ENCODE data around the gene SLC2A13. TPM values are rescaled to one million over a fixed set of nuclear protein-coding genes. Genes with fewer than 3 reads are reported as not detected.

SLC2A13 gene
- total and polyA plus RNA-seq, 10 donors = 1.1 to 17.1 (median 7.6) TPM

DNA sequence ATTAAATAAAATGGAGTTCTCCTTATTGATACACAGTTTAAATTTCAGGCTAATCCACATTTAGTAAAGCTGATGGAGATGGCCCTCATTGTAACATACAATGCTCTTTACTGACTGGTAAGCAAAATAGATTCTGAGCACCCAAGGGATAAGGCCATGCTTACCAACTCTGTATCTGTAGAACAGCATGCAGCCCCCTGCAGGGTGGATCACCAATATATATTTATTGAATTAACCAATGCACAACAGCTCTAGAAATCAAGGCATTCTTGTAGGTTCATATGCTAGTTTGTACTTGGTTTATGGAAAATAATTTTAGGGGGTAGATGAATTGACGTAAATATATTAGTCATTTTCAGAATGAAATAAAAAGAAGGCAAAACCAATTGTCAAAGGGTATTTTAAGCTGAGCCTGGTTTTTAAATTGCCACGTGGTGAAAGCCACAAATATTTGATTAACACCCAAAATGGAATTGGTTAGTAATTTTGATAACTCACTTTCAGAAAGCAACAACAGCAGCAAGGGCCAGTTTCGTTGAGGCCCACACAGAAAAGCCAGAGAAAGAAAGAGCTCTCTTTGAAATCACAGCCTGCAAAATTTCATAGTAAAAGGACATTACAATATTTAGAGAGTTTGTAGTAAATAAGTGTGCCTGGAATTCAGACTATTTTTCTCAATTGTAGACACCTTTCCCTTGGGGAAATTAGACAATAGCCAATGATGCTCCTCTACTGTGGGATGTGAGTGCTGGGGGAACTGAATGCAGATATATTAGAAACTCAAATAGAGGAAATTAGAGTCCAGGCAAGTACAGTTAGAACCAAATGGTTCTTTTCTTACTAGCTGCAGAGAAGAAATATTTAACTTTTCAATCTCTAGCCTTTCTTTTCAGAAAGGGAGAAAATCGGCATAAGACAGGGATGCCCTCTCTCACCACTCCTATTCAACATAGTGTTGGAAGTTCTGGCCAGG, 270.1 kb downstream of the SLC2A13 start:
- H3K4me3 ChIP-seq = no peak overlapping the region
- H3K27ac ChIP-seq = no peak overlapping the region
- H3K27me3 ChIP-seq (replicated peaks in 1 of 7) = no peaks in the 10 kb centered on the region
- WGBS, 5 donors = 70 to 76% (median 72%) methylated on average over 4 of the region's 4 CpGs
- no peaks in the 10 kb centered on the region for H3K36me3 ChIP-seq
- no peaks in the 10 kb centered on the region for H3K9me3 ChIP-seq
- no peaks in the 10 kb centered on the region for H3K4me1 ChIP-seq
- TF ChIP-seq POLR2AphosphoS5 (IDR thresholded peaks at IDR 0.05) (no peak), POLR2A (IDR thresholded peaks at IDR 0.05) (no peak)
- TF ChIP-seq, protein P1, sequence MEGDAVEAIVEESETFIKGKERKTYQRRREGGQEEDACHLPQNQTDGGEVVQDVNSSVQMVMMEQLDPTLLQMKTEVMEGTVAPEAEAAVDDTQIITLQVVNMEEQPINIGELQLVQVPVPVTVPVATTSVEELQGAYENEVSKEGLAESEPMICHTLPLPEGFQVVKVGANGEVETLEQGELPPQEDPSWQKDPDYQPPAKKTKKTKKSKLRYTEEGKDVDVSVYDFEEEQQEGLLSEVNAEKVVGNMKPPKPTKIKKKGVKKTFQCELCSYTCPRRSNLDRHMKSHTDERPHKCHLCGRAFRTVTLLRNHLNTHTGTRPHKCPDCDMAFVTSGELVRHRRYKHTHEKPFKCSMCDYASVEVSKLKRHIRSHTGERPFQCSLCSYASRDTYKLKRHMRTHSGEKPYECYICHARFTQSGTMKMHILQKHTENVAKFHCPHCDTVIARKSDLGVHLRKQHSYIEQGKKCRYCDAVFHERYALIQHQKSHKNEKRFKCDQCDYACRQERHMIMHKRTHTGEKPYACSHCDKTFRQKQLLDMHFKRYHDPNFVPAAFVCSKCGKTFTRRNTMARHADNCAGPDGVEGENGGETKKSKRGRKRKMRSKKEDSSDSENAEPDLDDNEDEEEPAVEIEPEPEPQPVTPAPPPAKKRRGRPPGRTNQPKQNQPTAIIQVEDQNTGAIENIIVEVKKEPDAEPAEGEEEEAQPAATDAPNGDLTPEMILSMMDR (IDR thresholded peaks at IDR 0.05 in 8 of 11, conservative IDR thresholded peaks at IDR 0.05 in 3 of 11) = no peak
- intact Hi-C loops (cut with DNase I; ENCODE audit: low total_unique reads) = no loop called here
- no peak for DNase-seq

DNA sequence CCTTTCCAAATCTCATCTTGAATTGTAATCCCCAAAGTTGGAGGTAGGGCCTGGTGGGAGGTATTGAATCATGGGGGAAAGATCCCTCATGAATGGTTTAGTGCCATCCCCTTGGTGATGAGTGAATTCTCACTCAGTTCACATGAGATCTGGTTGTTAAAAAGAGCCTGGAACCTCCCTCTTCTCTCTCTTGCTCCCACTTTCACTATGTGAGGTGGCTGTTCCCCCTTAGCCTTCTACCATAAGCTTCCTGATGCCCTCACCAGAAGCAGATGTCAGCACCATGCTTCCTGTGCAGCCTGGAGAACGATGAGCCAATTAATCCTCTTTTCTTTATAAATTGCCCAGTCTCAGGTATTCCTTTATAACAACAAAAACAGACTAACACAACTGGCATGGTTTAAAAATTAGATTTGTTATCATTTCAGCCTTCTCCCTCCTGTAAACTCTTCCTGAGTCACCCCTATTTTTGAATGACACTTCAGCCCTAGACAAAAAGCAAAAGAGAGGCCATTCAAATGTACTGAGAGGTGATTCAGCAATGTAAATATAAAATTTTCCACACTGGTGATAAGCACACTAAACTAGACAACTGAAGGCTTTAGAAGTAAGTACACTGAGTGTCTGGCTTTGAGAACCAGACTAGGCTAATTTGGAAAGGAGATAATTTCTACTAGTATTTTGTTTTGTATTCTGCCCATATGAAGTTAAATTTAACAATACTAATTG, 274.1 kb downstream of the SLC2A13 start:
- H3K27me3 ChIP-seq (replicated peaks in 1 of 7) = no peaks in the 10 kb centered on the region
- no peaks in the 10 kb centered on the region for H3K4me1 ChIP-seq
- no peaks in the 10 kb centered on the region for H3K9me3 ChIP-seq
- no peak overlapping the region for H3K27ac ChIP-seq
- TF ChIP-seq POLR2A (IDR thresholded peaks at IDR 0.05) (no peak), POLR2AphosphoS5 (IDR thresholded peaks at IDR 0.05) (no peak)
- TF ChIP-seq, protein P1 (IDR thresholded peaks at IDR 0.05 in 8 of 11, conservative IDR thresholded peaks at IDR 0.05 in 3 of 11) = no peak
- no peak for DNase-seq
- peaks cover 0 to 10% (median 0%) of the 10 kb centered on the region in 6 donors for H3K36me3 ChIP-seq
- 6 to 26% (median 13%) methylated on average over 1 of the region's 1 CpG for WGBS, 5 donors
- intact Hi-C loops (cut with DNase I; ENCODE audit: low total_unique reads) = no loop called here
- H3K4me3 ChIP-seq = no peak overlapping the region

DNA sequence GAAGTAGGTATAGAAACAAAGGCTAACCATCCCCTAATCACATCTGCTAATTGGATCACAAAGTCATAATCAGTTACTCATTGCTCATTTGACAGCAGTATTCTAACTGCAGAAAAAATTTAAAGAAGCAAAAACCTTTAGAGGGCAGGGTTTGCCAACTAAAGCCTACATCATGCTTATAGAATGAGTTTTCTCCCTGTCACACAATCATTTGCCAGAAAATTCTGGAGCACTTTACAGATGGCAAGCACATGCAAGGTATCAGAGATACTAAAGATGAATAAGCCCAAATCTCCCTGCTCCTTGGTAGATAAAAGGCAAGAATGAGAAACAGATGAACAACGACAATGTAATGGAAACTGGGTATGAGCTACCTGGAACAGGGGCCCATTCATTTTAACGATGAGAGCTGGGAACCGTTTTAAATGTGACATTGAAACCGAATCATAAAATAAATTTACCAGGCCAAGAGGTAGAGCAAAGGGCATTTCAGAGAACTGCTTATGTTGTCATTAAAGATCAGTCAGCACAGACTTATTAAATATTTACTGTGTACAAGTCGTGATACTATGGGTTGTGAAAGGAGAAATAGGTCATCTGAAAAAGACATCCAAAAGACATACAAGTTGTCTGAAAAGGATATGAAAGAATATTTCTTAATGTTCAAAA, 274.9 kb downstream of the SLC2A13 start:
- peaks cover 0 to 10% (median 0%) of the 10 kb centered on the region in 6 donors for H3K36me3 ChIP-seq
- WGBS, 5 donors = 92 to 96% (median 94%) methylated on average over 5 of the region's 5 CpGs
- H3K9me3 ChIP-seq = no peaks in the 10 kb centered on the region
- no peak overlapping the region for H3K27ac ChIP-seq
- H3K4me3 ChIP-seq = no peak overlapping the region
- no peak for DNase-seq
- intact Hi-C loops (cut with DNase I; ENCODE audit: low total_unique reads) = no loop called here
- no peak for TF ChIP-seq POLR2A (IDR thresholded peaks at IDR 0.05)
- no peak for TF ChIP-seq POLR2AphosphoS5 (IDR thresholded peaks at IDR 0.05)
- TF ChIP-seq, protein P1 (IDR thresholded peaks at IDR 0.05 in 8 of 11, conservative IDR thresholded peaks at IDR 0.05 in 3 of 11) = no peak
- no peaks in the 10 kb centered on the region for H3K4me1 ChIP-seq
- no peaks in the 10 kb centered on the region for H3K27me3 ChIP-seq (replicated peaks in 1 of 7)
